ENCODE measurements around the gene CHTF18. TPM values are rescaled to one million over a fixed set of nuclear protein-coding genes. Genes with fewer than 3 reads are reported as not detected.
A peak's percentile ranks its signal among the peaks of the same experiment; 100 is the strongest.

The CHTF18 gene
- 53.1 and 261 TPM in 2 replicates for total RNA-seq (2011; cell fraction: chromatin; rRNA removed; ENCODE audit: low replicate concordance)
- total RNA-seq (2011; cell fraction: nucleolus; rRNA removed), result 207 and 214 TPM in 2 replicates
- total RNA-seq (2011; cell fraction: nucleoplasm; rRNA removed), result 88.6 and 90.7 TPM in 2 replicates
- total RNA-seq (2014; rRNA removed) (57.2 and 70.7 TPM in 2 replicates), total RNA-seq (2014; rRNA removed; fragmentation: Illumina TruSeq; extraction: Trizol) (2.7 and 4.4 TPM in 2 replicates), total RNA-seq (2015; rRNA removed; fragmentation: Illumina TruSeq; extraction: Trizol) (21.1 and 22.1 TPM in 2 replicates), total RNA-seq (2021) (121 and 123 TPM in 2 replicates), polyA plus RNA-seq (2011; rRNA removed) (17.0 and 32.6 TPM in 2 replicates), polyA plus RNA-seq (2014; fragmentation: Illumina TruSeq; extraction: Trizol) (5.1 and 23.0 TPM in 2 replicates), polyA plus RNA-seq (2014; fragmentation: Nextera tagmentation; extraction: Ambion mirVana) (1 to 10 TPM; 2.5 to 2.7 TPM), polyA plus RNA-seq (2014; rRNA removed) (91.5 and 93.4 TPM in 2 replicates), polyA minus RNA-seq (2011; rRNA and poly(A)+ RNA removed) (2.7 and 4.0 TPM in 2 replicates), Bru-seq, nascent RNA (percentile 71 among the genes with signal in this experiment), BruChase-seq, experiment 1, labeled RNA remaining after a 2-hour chase (percentile 58 among the genes with signal in this experiment), BruChase-seq, experiment 2, labeled RNA remaining after a 6-hour chase (percentile 66 among the genes with signal in this experiment)
- polyA plus RNA-seq (2011; cell fraction: cytosol; rRNA removed), result 23.3 and 65.2 TPM in 2 replicates
- polyA plus RNA-seq (2011; cell fraction: nucleus; rRNA removed), result 379 and 556 TPM in 2 replicates
- polyA plus RNA-seq (2012), result 65.7 and 81.8 TPM in 2 replicates
- 8.6 and 13.5 TPM in 2 replicates for polyA minus RNA-seq (2011; cell fraction: cytosol; rRNA and poly(A)+ RNA removed)
- polyA minus RNA-seq (2011; cell fraction: nucleus; rRNA and poly(A)+ RNA removed), result 59.3 and 59.4 TPM in 2 replicates
- long read RNA-seq, experiment 1, transcript CHTF18-201 (22 exons, 3,090 nt), result major isoform, 25 of 202 reads
- long read RNA-seq, experiment 1, partial matches to known transcripts, result 113 of 202 reads
- long read RNA-seq, experiment 1, other reads (novel, unspliced or antisense), result 61 of 202 reads
- long read RNA-seq, experiment 2, partial matches to known transcripts, result 12 of 27 reads
- long read RNA-seq, experiment 2, other reads (novel, unspliced or antisense), result 15 of 27 reads
- long read RNA-seq, experiment 3, partial matches to known transcripts, result 4 of 16 reads
- long read RNA-seq, experiment 3, other reads (novel, unspliced or antisense), result 9 of 16 reads

DNA sequence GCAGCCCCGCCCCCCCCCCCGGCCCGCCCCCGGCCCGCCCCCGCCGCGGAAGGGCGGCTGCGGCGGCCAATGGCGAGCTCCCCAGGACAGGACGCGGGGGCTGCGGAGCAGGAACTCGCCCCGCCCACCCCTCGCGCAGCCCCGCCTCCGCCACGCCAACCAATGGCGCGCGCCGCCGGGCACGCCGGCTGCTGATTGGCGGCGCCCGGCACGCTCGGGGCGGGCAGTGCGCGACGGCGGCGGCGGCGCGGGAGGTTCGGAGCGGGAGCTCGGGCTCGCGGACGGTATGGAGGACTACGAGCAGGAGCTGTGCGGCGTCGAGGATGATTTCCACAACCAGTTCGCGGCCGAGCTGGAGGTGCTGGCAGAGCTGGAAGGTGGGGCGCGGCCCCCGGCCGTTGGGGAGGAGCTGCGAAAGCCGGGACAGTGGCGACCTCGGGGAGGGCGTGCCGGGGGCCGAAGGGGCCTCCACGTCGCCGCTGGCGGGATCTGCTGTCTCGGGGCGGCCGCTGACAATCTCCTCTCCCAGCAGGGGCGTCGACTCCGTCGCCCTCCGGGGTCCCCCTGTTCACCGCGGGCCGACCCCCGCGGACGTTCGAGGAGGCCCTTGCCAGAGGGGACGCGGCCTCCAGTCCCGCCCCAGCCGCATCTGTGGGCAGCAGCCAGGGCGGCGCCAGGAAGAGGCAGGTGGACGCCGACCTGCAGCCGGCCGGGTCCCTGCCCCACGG, at the start of gene CHTF18:
Gene CHTF18, plus strand, starts transcription at position 222 of the 728 bp plus-strand sequence. Its CDS starts 65 bp downstream, at position 287.
- FAIRE-seq (peak; percentile 70), ATAC-seq (peak; percentile 86), DNase-seq (ENCODE audit: extremely low read depth in 1 of 4, low spot score in 3 of 4) (peak; percentile 95 to 100 (median 98))
- H3K36me3 ChIP-seq (ENCODE audit: control insufficient read depth, insufficient read depth, low read length), result peaks cover 69% of the 10 kb centered on the region; the same call in 2 of the 3 replicates
- in situ Hi-C loops (cut with MboI), result loop anchor here (5.0 kb wide), 2 partner anchors 46 to 76 kb away; partner anchors contain the start of gene CIAO3
- H3K27me3 ChIP-seq (ENCODE audit: control insufficient read depth in 2 of 2, insufficient read depth in 2 of 2, low read length in 2 of 2), result no peaks in the 10 kb centered on the region
- peak within 1 kb of the TSS; percentile 87 for H3K4me2 ChIP-seq (ENCODE audit: insufficient read depth, low read length)
- peak within 1 kb of the TSS; percentile 83 for H3K27ac ChIP-seq (ENCODE audit: extremely low read depth, low read depth, low read length)
- H3K9ac ChIP-seq (ENCODE audit: insufficient read depth in 1 of 2, low read depth in 2 of 2, low read length in 2 of 2), result peak within 1 kb of the TSS; percentile 81 to 98
- H3K9me1 ChIP-seq (ENCODE audit: control insufficient read depth, insufficient read depth, low read length), result no peaks in the 10 kb centered on the region
- ChIA-PET CTCF (ENCODE audit: low intra/inter-chr PET ratio) (interaction anchor here (0.6 kb wide), 1 partner anchor 80 kb away, joined by 5 read pairs; no protein-coding TSS in a partner anchor), POLR2A (interaction anchor here (0.6 to 1.4 kb wide), 6 partner anchors 10 to 73 kb away, joined by 3 to 6 read pairs (median 3); partner anchors contain the start of gene GNG13)
- peaks cover 6% of the 10 kb centered on the region for H4K20me1 ChIP-seq (replicated peaks; ENCODE audit: control insufficient read depth, insufficient read depth, low read length)
- peak within 1 kb of the TSS; percentile 90 for H2AFZ ChIP-seq (ENCODE audit: low read depth, low read length)
- WGBS (ENCODE audit: insufficient coverage, low coverage, missing lambda C conversion rate), result 1% methylated on average over 50 of the region's 97 CpGs
- H3K79me2 ChIP-seq (ENCODE audit: control insufficient read depth, insufficient read depth, low read length), result peaks cover 29% of the 10 kb centered on the region
- intact Hi-C loops (cut with micrococcal nuclease), result no loop called here
- no peaks in the 10 kb centered on the region for H3K9me3 ChIP-seq (replicated peaks; ENCODE audit: control insufficient read depth, insufficient read depth, low read depth, low read length)
- H3K4me1 ChIP-seq (replicated peaks in 1 of 2; ENCODE audit: control insufficient read depth in 2 of 2, insufficient read depth in 2 of 2, low read length in 2 of 2), result peaks cover 13 to 94% of the 10 kb centered on the region in 2 experiments; a peak in 4 of 5 replicates
- peak within 1 kb of the TSS; percentile 96 for H3K4me3 ChIP-seq
- TSS peak; percentile 78 for BruUV-seq (replicated peaks)
- TF ChIP-seq POLR2A (conservative IDR thresholded peaks at IDR 0.05) (peak; percentile 67; the same call in 1 of the 2 replicates), RBM34 (IDR thresholded peaks at IDR 0.05; ENCODE audit: borderline replicate concordance, insufficient read depth, low read length) (0 out of 2 replicates have a peak, but pooled peaks have one; percentile 41), ZBTB17 (CRISPR knock-in tag; IDR thresholded peaks at IDR 0.05) (no peak), ADNP (tag; IDR thresholded peaks at IDR 0.05) (no peak), TCF3 (CRISPR knock-in tag; IDR thresholded peaks at IDR 0.05) (0 out of 2 replicates have a peak, but pooled peaks have one; percentile 7), CREM (IDR thresholded peaks at IDR 0.05; ENCODE audit: low read depth) (peak; percentile 36; the same call in 1 of the 2 replicates), NFYB (IDR thresholded peaks at IDR 0.05; ENCODE audit: extremely low read depth, insufficient read length) (peak; percentile 48), HMGN3 (IDR thresholded peaks at IDR 0.05; ENCODE audit: borderline replicate concordance, extremely low read depth, insufficient read length, low read depth, low read length) (peak; percentile 71), ATF1 (CRISPR knock-in tag; IDR thresholded peaks at IDR 0.05) (no peak), ATF1 (tag; IDR thresholded peaks at IDR 0.05) (0 out of 2 replicates have a peak, but pooled peaks have one; percentile 36)
- TF ChIP-seq, protein P1, sequence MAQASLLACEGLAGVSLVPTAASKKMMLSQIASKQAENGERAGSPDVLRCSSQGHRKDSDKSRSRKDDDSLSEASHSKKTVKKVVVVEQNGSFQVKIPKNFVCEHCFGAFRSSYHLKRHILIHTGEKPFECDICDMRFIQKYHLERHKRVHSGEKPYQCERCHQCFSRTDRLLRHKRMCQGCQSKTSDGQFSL (CRISPR knock-in tag; IDR thresholded peaks at IDR 0.05), result no peak
- TF ChIP-seq, protein P1 (tag; IDR thresholded peaks at IDR 0.05), result peak in 1 of 2 experiments; percentile 93; a peak in 2 of 4 replicates
- TF ChIP-seq, protein P2, sequence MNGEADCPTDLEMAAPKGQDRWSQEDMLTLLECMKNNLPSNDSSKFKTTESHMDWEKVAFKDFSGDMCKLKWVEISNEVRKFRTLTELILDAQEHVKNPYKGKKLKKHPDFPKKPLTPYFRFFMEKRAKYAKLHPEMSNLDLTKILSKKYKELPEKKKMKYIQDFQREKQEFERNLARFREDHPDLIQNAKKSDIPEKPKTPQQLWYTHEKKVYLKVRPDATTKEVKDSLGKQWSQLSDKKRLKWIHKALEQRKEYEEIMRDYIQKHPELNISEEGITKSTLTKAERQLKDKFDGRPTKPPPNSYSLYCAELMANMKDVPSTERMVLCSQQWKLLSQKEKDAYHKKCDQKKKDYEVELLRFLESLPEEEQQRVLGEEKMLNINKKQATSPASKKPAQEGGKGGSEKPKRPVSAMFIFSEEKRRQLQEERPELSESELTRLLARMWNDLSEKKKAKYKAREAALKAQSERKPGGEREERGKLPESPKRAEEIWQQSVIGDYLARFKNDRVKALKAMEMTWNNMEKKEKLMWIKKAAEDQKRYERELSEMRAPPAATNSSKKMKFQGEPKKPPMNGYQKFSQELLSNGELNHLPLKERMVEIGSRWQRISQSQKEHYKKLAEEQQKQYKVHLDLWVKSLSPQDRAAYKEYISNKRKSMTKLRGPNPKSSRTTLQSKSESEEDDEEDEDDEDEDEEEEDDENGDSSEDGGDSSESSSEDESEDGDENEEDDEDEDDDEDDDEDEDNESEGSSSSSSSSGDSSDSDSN (IDR thresholded peaks at IDR 0.05; ENCODE audit: borderline replicate concordance in 1 of 2, low read depth in 2 of 2, low read length in 2 of 2), result 0 out of 4 replicates have a peak, but pooled peaks of 1 of the 2 experiments have one; percentile 5
